Keratinocyte (primary cell): ENCODE data around the gene ITGBL1. TPM values are rescaled to one million over a fixed set of nuclear protein-coding genes. Genes with fewer than 3 reads are reported as not detected.

Experiments used
- DNase-seq: peaks from one replicate; pipeline ENCODE4 v3.0.0-alpha.2; 2011; ENCODE audit warnings: low read depth, missing footprints, low spot score
- FAIRE-seq: peaks from 2 replicates; lab custom pipeline; 2011; peaks lifted over from hg19 to GRCh38; lab: Jason Lieb, UNC
- H2AFZ ChIP-seq: 2 replicates; pipeline ENCODE4 v1.6.0; 2012; ENCODE audit warnings: low read length, control low read depth, inconsistent platforms; ENCODE audit not compliant: control insufficient read depth
- H3K27ac ChIP-seq: 2 replicates; pipeline ENCODE4 v1.5.1; 2011; ENCODE audit warnings: low read length; ENCODE audit not compliant: control insufficient read depth, insufficient read depth
- H3K27me3 ChIP-seq: 3 replicates; pipeline ENCODE4 v1.6.0; 2011; ENCODE audit warnings: low read length; ENCODE audit not compliant: control insufficient read depth, insufficient read depth; ENCODE audit errors: extremely low read depth
- H3K36me3 ChIP-seq, 2 experiments: 2 replicates in 1 of 2; 3 replicates in 1 of 2; pipeline ENCODE4 v1.5.1; 2011; ENCODE audit warnings: low read length in 2 of 2, mild to moderate bottlenecking in 1 of 2; ENCODE audit not compliant: control insufficient read depth in 2 of 2, insufficient read depth in 2 of 2; ENCODE audit errors: extremely low read depth in 1 of 2
- H3K4me1 ChIP-seq: 3 replicates; pipeline ENCODE4 v1.5.1; 2011; ENCODE audit warnings: low read length; ENCODE audit not compliant: control insufficient read depth, insufficient read depth; ENCODE audit errors: extremely low read depth
- H3K4me2 ChIP-seq: 3 replicates; pipeline ENCODE4 v1.6.0; 2011; ENCODE audit warnings: low read depth, low read length; ENCODE audit not compliant: control insufficient read depth, insufficient read depth; ENCODE audit errors: extremely low read depth
- H3K4me3 ChIP-seq, 3 experiments: fragments of 200-600 bp in 1 of 3; sonication (generic) in 1 of 3; 2 replicates in 2 of 3; 3 replicates in 1 of 3; pipeline ENCODE4 v1.5.1; 2011 to 2016; ENCODE audit warnings: low read length in 3 of 3, mild to moderate bottlenecking in 3 of 3, control low read depth in 2 of 3, inconsistent platforms in 1 of 3, low read depth in 1 of 3, mixed read lengths in 1 of 3, mixed run types in 1 of 3, moderate library complexity in 1 of 3; ENCODE audit not compliant: control insufficient read depth in 2 of 3, insufficient read depth in 2 of 3; ENCODE audit errors: extremely low read depth in 1 of 3
- H3K79me2 ChIP-seq: 2 replicates; pipeline ENCODE4 v1.6.0; 2012; ENCODE audit warnings: low read length; ENCODE audit not compliant: control insufficient read depth, insufficient read depth
- H3K9ac ChIP-seq: 3 replicates; pipeline ENCODE4 v1.6.0; 2011; ENCODE audit warnings: low read length; ENCODE audit not compliant: control insufficient read depth, insufficient read depth; ENCODE audit errors: extremely low read depth
- H3K9me1 ChIP-seq: 3 replicates; pipeline ENCODE4 v1.6.0; 2011; ENCODE audit warnings: low read length; ENCODE audit not compliant: control insufficient read depth, insufficient read depth; ENCODE audit errors: extremely low read depth
- H3K9me3 ChIP-seq: 2 replicates; pipeline ENCODE4 v1.5.1; 2012; ENCODE audit warnings: low read depth, low read length; ENCODE audit not compliant: control insufficient read depth
- H4K20me1 ChIP-seq: 3 replicates; pipeline ENCODE4 v1.6.0; 2011; ENCODE audit warnings: low read length; ENCODE audit not compliant: control insufficient read depth, insufficient read depth; ENCODE audit errors: extremely low read depth
- EZH2 ChIP-seq: IDR thresholded peaks from one replicate; pipeline ENCODE4 v1.6.1; 2012; ENCODE audit warnings: inconsistent platforms, mild to moderate bottlenecking, low read length, moderate library complexity
- dilution Hi-C: fragments of 300-500 bp; cut with MboI; formaldehyde crosslinking; loops from one replicate; pipeline ENCODE4 v1.7.0; 2020; ENCODE audit warnings: low sequenced_read_pairs; ENCODE audit not compliant: extremely low pct_ligation_motif_present
- polyA plus RNA-seq, 5 experiments: library from polyadenylated mRNA; depleted of rRNA in 3 of 5; stranded (reverse) in 3 of 5; stranded (forward) in 1 of 5; unstranded in 1 of 5; fragments of >200 nt; gene quantifications; 1 replicate in 1 of 5; 2 replicates in 3 of 5; 3 replicates in 1 of 5; pipeline versions ENCODE4 v1.2.1 to v1.2.3, GENCODE V29; 2011 to 2012; ENCODE audit warnings: missing spikeins in 2 of 5, low read depth in 1 of 5, low replicate concordance in 1 of 5
- TF ChIP-seq, protein P1 (sequence below), 3 experiments: IDR thresholded peaks in 1 of 3; conservative IDR thresholded peaks in 1 of 3; optimal IDR thresholded peaks in 1 of 3; 2 replicates in 2 of 3; 3 replicates in 1 of 3; pipeline versions ENCODE3 to v1.5.1; 2011; ENCODE audit warnings: low read length in 3 of 3, mild to moderate bottlenecking in 3 of 3, moderate library complexity in 2 of 3, control low read depth in 1 of 3, inconsistent platforms in 1 of 3; ENCODE audit not compliant: insufficient read depth in 2 of 3; ENCODE audit errors: extremely low read depth in 1 of 3

The ITGBL1 gene
- polyA plus RNA-seq, 1 donor (not counting 4 experiments of a cell fraction or from before 2014, with no cell fraction given), result 2.1 TPM

DNA sequence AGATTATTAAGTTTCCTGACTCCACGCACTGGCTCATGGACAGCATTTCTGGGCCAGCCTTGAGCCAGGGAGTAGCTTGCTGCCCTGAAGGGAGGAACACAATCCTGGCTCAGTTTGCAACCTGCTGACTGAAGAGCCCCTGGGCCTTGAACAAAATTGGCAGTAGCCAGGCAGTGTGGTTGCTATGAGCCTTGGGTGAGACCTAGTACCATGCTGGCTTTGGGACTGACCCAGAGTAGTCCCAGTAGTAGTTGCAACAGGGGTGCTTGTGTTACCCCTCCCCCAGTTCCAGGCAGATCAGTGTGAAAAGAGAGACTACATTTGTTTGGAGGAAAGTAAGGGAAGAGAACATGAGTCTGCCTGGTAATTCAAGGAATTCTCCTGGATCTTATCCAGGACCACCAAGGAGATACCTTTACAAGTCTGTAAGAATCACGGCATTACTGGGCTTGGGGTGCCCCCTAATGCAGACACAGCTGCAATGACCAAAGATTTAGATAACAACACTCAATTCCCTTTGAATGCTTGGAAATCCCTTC is 22.0 kb downstream of the ITGBL1 start:
- Histone ChIP-seq H3K79me2 (no peaks in the 10 kb centered on the region), H3K9ac (no peak overlapping the region), H3K4me3 (no peak overlapping the region), H4K20me1 (no peaks in the 10 kb centered on the region), H3K27me3 (no peaks in the 10 kb centered on the region), H3K4me1 (peaks cover 10% of the 10 kb centered on the region), H3K4me2 (no peak overlapping the region), H2AFZ (no peak overlapping the region), H3K9me1 (no peaks in the 10 kb centered on the region), H3K27ac (no peak overlapping the region), H3K9me3 (no peaks in the 10 kb centered on the region), H3K36me3 (no peaks in the 10 kb centered on the region)
- DNase-seq (no peak), FAIRE-seq (no peak)
- TF ChIP-seq, protein P1, sequence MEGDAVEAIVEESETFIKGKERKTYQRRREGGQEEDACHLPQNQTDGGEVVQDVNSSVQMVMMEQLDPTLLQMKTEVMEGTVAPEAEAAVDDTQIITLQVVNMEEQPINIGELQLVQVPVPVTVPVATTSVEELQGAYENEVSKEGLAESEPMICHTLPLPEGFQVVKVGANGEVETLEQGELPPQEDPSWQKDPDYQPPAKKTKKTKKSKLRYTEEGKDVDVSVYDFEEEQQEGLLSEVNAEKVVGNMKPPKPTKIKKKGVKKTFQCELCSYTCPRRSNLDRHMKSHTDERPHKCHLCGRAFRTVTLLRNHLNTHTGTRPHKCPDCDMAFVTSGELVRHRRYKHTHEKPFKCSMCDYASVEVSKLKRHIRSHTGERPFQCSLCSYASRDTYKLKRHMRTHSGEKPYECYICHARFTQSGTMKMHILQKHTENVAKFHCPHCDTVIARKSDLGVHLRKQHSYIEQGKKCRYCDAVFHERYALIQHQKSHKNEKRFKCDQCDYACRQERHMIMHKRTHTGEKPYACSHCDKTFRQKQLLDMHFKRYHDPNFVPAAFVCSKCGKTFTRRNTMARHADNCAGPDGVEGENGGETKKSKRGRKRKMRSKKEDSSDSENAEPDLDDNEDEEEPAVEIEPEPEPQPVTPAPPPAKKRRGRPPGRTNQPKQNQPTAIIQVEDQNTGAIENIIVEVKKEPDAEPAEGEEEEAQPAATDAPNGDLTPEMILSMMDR (optimal IDR thresholded peaks at IDR 0.05 in 1 of 3, IDR thresholded peaks at IDR 0.05 in 1 of 3, conservative IDR thresholded peaks at IDR 0.05 in 1 of 3; ENCODE audit: extremely low read depth in 1 of 3, insufficient read depth in 2 of 3, low read length in 3 of 3), result peak; percentile 20 to 57 (median 45)
- TF ChIP-seq EZH2, result no peak
- dilution Hi-C loops, result no loop called here

DNA sequence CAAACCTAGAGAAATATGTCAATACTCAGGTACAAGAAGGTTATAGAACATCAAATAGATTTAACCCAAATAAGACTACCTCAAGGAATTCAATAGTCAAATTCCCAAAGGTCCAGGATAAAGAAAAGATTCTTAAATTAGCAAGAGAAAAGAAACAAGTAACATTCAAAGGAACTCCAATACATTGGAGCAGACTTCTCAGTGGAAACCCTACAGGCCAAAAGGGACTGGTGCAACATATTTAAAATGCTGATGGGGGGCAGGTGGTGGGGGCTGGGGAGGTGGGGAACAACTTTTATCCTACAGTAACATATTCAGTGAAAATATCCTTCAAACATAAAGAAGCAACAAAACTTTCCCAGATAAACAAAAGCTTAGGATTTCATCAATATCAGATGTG is 23.1 kb downstream of the ITGBL1 start:
- Histone ChIP-seq H4K20me1 (no peaks in the 10 kb centered on the region), H3K9ac (no peak overlapping the region), H3K9me3 (no peaks in the 10 kb centered on the region), H3K27me3 (no peaks in the 10 kb centered on the region), H2AFZ (no peak overlapping the region), H3K4me2 (no peak overlapping the region), H3K79me2 (no peaks in the 10 kb centered on the region), H3K27ac (no peak overlapping the region), H3K36me3 (no peaks in the 10 kb centered on the region), H3K9me1 (no peaks in the 10 kb centered on the region), H3K4me1 (peaks cover 10% of the 10 kb centered on the region), H3K4me3 (no peak overlapping the region)
- dilution Hi-C loops, result no loop called here
- no peak for FAIRE-seq
- DNase-seq, result no peak
- no peak for TF ChIP-seq EZH2
- TF ChIP-seq, protein P1 (optimal IDR thresholded peaks at IDR 0.05 in 1 of 3, IDR thresholded peaks at IDR 0.05 in 1 of 3, conservative IDR thresholded peaks at IDR 0.05 in 1 of 3; ENCODE audit: extremely low read depth in 1 of 3, insufficient read depth in 2 of 3, low read length in 3 of 3), result no peak
